SK-N-MC (cell line): ENCODE results near the gene FAHD2A.
"Not testable (repeated sequence)": the region's sequence is repeated elsewhere in the genome, so short reads cannot be mapped to it uniquely, and the experiment has no call there.

ENCODE experiments used
- EZH2 ChIP-seq: fragments of 200-600 bp; sonication (generic); IDR thresholded peaks from one replicate; pipeline ENCODE4 v1.6.1; 2017; ENCODE audit warnings: antibody characterized with exemption
- POLR2AphosphoS5 ChIP-seq: IDR thresholded peaks from 2 replicates; pipeline ENCODE4 v1.6.1; 2012; ENCODE audit warnings: mild to moderate bottlenecking, low read depth, low read length, borderline replicate concordance

GRCh38 chr2:95435162-95435871, 32.8 kb downstream of the FAHD2A start:
- not testable (repeated sequence) for TF ChIP-seq EZH2, POLR2AphosphoS5
